Measurements from ENCODE around the gene DRD4. TPM values are rescaled to one million over a fixed set of nuclear protein-coding genes. Genes with fewer than 3 reads are reported as not detected.
A peak's percentile ranks its signal among the peaks of the same experiment; 100 is the strongest.

The DRD4 gene
- total and polyA plus RNA-seq, 2 of the 13 experiments (the other 11 are each of a cell fraction or from before 2014, with no cell fraction given): 0.09 to 0.13 TPM

DNA sequence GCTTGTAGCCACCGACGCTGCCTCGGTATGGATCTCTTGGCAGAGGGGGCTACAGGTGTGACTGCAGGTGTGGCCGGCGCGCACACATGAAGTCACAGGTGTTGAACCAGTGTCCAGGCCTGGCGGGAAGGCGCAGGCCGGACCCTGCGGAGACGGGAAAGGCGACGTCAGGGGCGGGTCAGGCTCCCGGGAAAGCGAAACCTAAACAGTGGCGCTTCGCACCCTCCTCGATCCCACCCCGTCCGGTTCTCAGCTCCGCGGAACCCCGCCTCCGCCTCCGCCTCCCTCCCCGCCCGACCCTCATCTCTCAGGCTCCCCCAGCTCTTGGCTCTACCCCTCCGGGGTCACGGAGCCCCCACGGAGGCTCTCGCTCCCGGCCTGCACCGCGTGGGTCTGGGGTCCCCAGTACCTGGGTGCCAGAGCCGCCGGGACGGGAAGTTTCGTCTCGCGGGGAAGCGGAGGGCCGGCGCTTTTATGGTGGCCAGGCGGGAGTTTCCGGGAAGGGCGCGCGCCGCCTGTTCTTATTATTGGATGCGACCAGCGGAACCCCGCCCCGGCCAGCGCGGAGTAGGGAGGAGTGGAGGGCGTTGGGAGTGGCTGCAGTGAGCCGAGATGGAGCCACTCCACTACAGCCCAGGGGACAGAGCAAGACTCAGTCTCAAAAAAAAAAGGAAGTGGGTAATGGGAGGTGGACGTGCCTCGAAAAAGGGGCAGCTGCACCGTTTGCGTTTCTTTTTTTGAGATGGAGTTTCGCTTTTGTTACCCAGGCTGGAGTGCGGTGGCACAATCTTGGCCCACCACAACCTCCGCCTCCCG, 21.4 kb upstream of the DRD4 start, which contains the start of gene IRF7:
Gene IRF7 (minus strand): TSS at position 447 of the 816 bp plus-strand sequence. CDS start 586 bp downstream, outside the sequence.
- H4K20me1 ChIP-seq (ENCODE audit: insufficient read depth, low read length): peaks cover 3% of the 10 kb centered on the region; the same call in 1 of the 2 replicates
- in situ Hi-C loops (cut with HindIII; ENCODE audit: extremely low pct_ligation_motif_present, low pct_unique_long_range_greater_than_20kb) (no loop called here), intact Hi-C loops (cut with micrococcal nuclease; ENCODE audit: unreplicated experiment) (loop anchor here (10.0 kb wide), 1 partner anchor 61 kb away; no protein-coding TSS in a partner anchor)
- H3K9me3 ChIP-seq (ENCODE audit: low read length): no peaks in the 10 kb centered on the region
- no peak within 1 kb of the TSS for H3K27ac ChIP-seq (ENCODE audit: extremely low read length, insufficient read depth, low read length)
- H3K4me2 ChIP-seq (ENCODE audit: low read depth, low read length): no peak within 1 kb of the TSS
- no TSS peak for BruUV-seq (replicated peaks)
- CTCF ChIA-PET (ENCODE audit: low intra/inter-chr PET ratio, low total read pairs): no interaction called here
- POLR2A ChIA-PET: no interaction called here
- H3K4me1 ChIP-seq (ENCODE audit: insufficient read depth, low read length): no peaks in the 10 kb centered on the region
- H3K79me2 ChIP-seq (ENCODE audit: insufficient read depth, low read length): no peaks in the 10 kb centered on the region
- H3K4me3 ChIP-seq (replicated peaks in 1 of 3; ENCODE audit: insufficient read depth in 1 of 3, low read depth in 2 of 3, low read length in 3 of 3): no peak within 1 kb of the TSS
- H2AFZ ChIP-seq (ENCODE audit: low read length): no peak within 1 kb of the TSS
- H3K9ac ChIP-seq (ENCODE audit: insufficient read depth, low read depth, low read length): no peak within 1 kb of the TSS
- TF ChIP-seq AGO2 (optimal IDR thresholded peaks at IDR 0.05; ENCODE audit: low read depth, low read length) (peak; percentile 4), PRMT3 (CRISPR knock-in tag; IDR thresholded peaks at IDR 0.05; ENCODE audit: borderline replicate concordance, low read depth) (no peak), AKAP8 (CRISPR knock-in tag; IDR thresholded peaks at IDR 0.05) (peak; percentile 55; the same call in 1 of the 2 replicates), HOXA9 (CRISPR knock-in tag; IDR thresholded peaks at IDR 0.05; ENCODE audit: borderline replicate concordance) (no peak), KDM1A (CRISPR knock-in tag; IDR thresholded peaks at IDR 0.05) (no peak)
- TF ChIP-seq, protein P1, sequence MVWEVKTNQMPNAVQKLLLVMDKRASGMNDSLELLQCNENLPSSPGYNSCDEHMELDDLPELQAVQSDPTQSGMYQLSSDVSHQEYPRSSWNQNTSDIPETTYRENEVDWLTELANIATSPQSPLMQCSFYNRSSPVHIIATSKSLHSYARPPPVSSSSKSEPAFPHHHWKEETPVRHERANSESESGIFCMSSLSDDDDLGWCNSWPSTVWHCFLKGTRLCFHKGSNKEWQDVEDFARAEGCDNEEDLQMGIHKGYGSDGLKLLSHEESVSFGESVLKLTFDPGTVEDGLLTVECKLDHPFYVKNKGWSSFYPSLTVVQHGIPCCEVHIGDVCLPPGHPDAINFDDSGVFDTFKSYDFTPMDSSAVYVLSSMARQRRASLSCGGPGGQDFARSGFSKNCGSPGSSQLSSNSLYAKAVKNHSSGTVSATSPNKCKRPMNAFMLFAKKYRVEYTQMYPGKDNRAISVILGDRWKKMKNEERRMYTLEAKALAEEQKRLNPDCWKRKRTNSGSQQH (CRISPR knock-in tag; IDR thresholded peaks at IDR 0.05; ENCODE audit: low read depth): no peak
- DNase-seq (ENCODE audit: low spot score) (no peak), FAIRE-seq (no peak), ATAC-seq (no peak)
- H3K27me3 ChIP-seq (ENCODE audit: control insufficient read depth in 1 of 2, insufficient read depth in 2 of 2, low read length in 2 of 2): no peaks in the 10 kb centered on the region
- H3K36me3 ChIP-seq (replicated peaks in 1 of 2; ENCODE audit: control insufficient read depth in 1 of 2, insufficient read depth in 2 of 2, low read length in 2 of 2): peaks cover 21 to 42% of the 10 kb centered on the region in 2 experiments; a peak in 4 of 5 replicates
- WGBS (ENCODE audit: low lambda C conversion rate): 97% methylated on average over 66 of the region's 66 CpGs

Measured in HepG2 (cell line).